ENCODE measurements around the gene GAB1.

Gene GAB1

GRCh38 chr4:143351149-143351691 is 14.5 kb downstream of the GAB1 start:
- Histone ChIP-seq H3K4me3 (ENCODE audit: insufficient read depth, low read length, poor library complexity, severe bottlenecking) (no peak overlapping the region), H4K20me1 (ENCODE audit: low read depth, low read length) (no peaks in the 10 kb centered on the region), H3K36me3 (ENCODE audit: low read length) (no peaks in the 10 kb centered on the region), H3K79me2 (ENCODE audit: insufficient read depth, low read length) (no peaks in the 10 kb centered on the region), H3K27me3 (ENCODE audit: low read length) (no peaks in the 10 kb centered on the region), H3K9me3 (ENCODE audit: insufficient read depth, low read length) (no peaks in the 10 kb centered on the region), H3K27ac (ENCODE audit: low read depth, low read length) (no peak overlapping the region), H3K4me2 (ENCODE audit: low read depth, low read length, poor library complexity, severe bottlenecking) (no peak overlapping the region), H3K9ac (ENCODE audit: low read length) (no peak overlapping the region), H2AFZ (ENCODE audit: low read depth, low read length, severe bottlenecking) (no peak overlapping the region), H3F3A (ENCODE audit: insufficient read depth) (no peaks in the 10 kb centered on the region), H3K9me2 (replicated peaks; ENCODE audit: insufficient read depth, low read length) (no peaks in the 10 kb centered on the region)
- TF ChIP-seq EZH2phosphoT487 (conservative IDR thresholded peaks at IDR 0.05; ENCODE audit: low read length), result no peak
- no peak for TF ChIP-seq CTCF (IDR thresholded peaks at IDR 0.05; ENCODE audit: insufficient read depth, low read length, poor library complexity, severe bottlenecking)

GRCh38 chr4:143351774-143352451 is 15.2 kb downstream of the GAB1 start:
- H3K79me2 ChIP-seq (ENCODE audit: insufficient read depth, low read length), result no peaks in the 10 kb centered on the region

GRCh38 chr4:143352720-143353119 is 16.0 kb downstream of the GAB1 start:
- Histone ChIP-seq H3K36me3 (ENCODE audit: low read length) (no peaks in the 10 kb centered on the region), H2AFZ (ENCODE audit: low read depth, low read length, severe bottlenecking) (no peak overlapping the region), H3F3A (ENCODE audit: insufficient read depth) (no peaks in the 10 kb centered on the region), H3K9me3 (ENCODE audit: insufficient read depth, low read length) (no peaks in the 10 kb centered on the region), H3K27me3 (ENCODE audit: low read length) (no peaks in the 10 kb centered on the region), H3K4me2 (ENCODE audit: low read depth, low read length, poor library complexity, severe bottlenecking) (no peak overlapping the region), H4K20me1 (ENCODE audit: low read depth, low read length) (no peaks in the 10 kb centered on the region), H3K79me2 (ENCODE audit: insufficient read depth, low read length) (no peaks in the 10 kb centered on the region), H3K4me3 (ENCODE audit: insufficient read depth, low read length, poor library complexity, severe bottlenecking) (no peak overlapping the region), H3K9ac (ENCODE audit: low read length) (no peak overlapping the region), H3K9me2 (replicated peaks; ENCODE audit: insufficient read depth, low read length) (no peaks in the 10 kb centered on the region), H3K27ac (ENCODE audit: low read depth, low read length) (no peak overlapping the region)
- TF ChIP-seq EZH2phosphoT487 (conservative IDR thresholded peaks at IDR 0.05; ENCODE audit: low read length) (no peak), CTCF (IDR thresholded peaks at IDR 0.05; ENCODE audit: insufficient read depth, low read length, poor library complexity, severe bottlenecking) (no peak)

More at GRCh38 chr4:143351774-143352451, 15.2 kb downstream of the GAB1 start:
- no peak for TF ChIP-seq CTCF (IDR thresholded peaks at IDR 0.05; ENCODE audit: insufficient read depth, low read length, poor library complexity, severe bottlenecking)
- no peak for TF ChIP-seq EZH2phosphoT487 (conservative IDR thresholded peaks at IDR 0.05; ENCODE audit: low read length)
- Histone ChIP-seq H3K27me3 (ENCODE audit: low read length) (no peaks in the 10 kb centered on the region), H4K20me1 (ENCODE audit: low read depth, low read length) (no peaks in the 10 kb centered on the region), H3K9me3 (ENCODE audit: insufficient read depth, low read length) (no peaks in the 10 kb centered on the region), H3K4me2 (ENCODE audit: low read depth, low read length, poor library complexity, severe bottlenecking) (no peak overlapping the region), H3K4me3 (ENCODE audit: insufficient read depth, low read length, poor library complexity, severe bottlenecking) (no peak overlapping the region), H3F3A (ENCODE audit: insufficient read depth) (no peaks in the 10 kb centered on the region), H3K9ac (ENCODE audit: low read length) (no peak overlapping the region), H3K36me3 (ENCODE audit: low read length) (no peaks in the 10 kb centered on the region), H3K27ac (ENCODE audit: low read depth, low read length) (no peak overlapping the region), H3K9me2 (replicated peaks; ENCODE audit: insufficient read depth, low read length) (no peaks in the 10 kb centered on the region), H2AFZ (ENCODE audit: low read depth, low read length, severe bottlenecking) (no peak overlapping the region)

Measured in SU-DHL-6 (cell line).